ENCODE data around the gene POC1B.

Gene POC1B

GRCh38 chr12:89567691-89568239 lies 41.9 kb upstream of the POC1B start:
- ChIA-PET CTCF (no interaction called here), POLR2A (no interaction called here)
- H3K36me3 ChIP-seq (ENCODE audit: control insufficient read depth in 4 of 4, insufficient read depth in 4 of 4, low read length in 3 of 4), result no peaks in the 10 kb centered on the region
- no peak for DNase-seq
- no peaks in the 10 kb centered on the region for H3K9me3 ChIP-seq (ENCODE audit: control extremely low read depth in 1 of 5, control insufficient read depth in 4 of 5, insufficient read depth in 2 of 5, low read depth in 1 of 5, low read length in 4 of 5)
- H3K27ac ChIP-seq (ENCODE audit: insufficient read depth in 1 of 2, low read depth in 1 of 2, low read length in 2 of 2, poor library complexity in 1 of 2, severe bottlenecking in 2 of 2), result no peak overlapping the region
- H3K27me3 ChIP-seq (replicated peaks in 2 of 5; ENCODE audit: control insufficient read depth in 4 of 5, insufficient read depth in 5 of 5, low read length in 4 of 5), result no peaks in the 10 kb centered on the region
- WGBS (ENCODE audit: insufficient coverage), result 100% methylated on average over 2 of the region's 3 CpGs
- no peaks in the 10 kb centered on the region for H3K4me1 ChIP-seq (ENCODE audit: control extremely low read depth in 1 of 4, control insufficient read depth in 4 of 4, insufficient read depth in 4 of 4, low read length in 3 of 4)
- H3K4me3 ChIP-seq (ENCODE audit: control insufficient read depth in 1 of 7, extremely low read depth in 1 of 7, insufficient read depth in 4 of 7, low read depth in 2 of 7, low read length in 6 of 7), result no peak overlapping the region

DNA sequence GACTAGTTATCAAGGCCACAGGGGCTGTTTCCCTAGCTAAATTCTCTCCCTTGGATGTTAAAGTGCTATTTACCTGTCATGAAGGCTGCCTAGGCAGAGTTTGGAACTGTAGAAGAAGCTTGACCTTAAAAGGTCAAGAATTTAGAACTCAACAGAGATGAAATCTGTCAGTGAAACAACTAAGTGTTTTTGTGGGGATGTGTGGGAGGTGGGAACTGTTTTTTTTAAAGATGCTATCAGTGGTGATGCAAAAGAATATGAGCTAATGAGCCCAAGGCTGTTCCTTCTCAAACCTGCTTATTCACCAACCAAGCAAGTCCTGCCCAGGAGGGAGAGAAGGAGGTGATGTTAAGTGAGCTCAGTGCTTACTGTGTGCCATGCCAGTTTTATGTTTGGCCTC lies 40.8 kb upstream of the POC1B start:
- ChIA-PET CTCF (no interaction called here), POLR2A (no interaction called here)
- Histone ChIP-seq H3K36me3 (ENCODE audit: control insufficient read depth in 4 of 4, insufficient read depth in 4 of 4, low read length in 3 of 4) (no peaks in the 10 kb centered on the region), H3K4me3 (ENCODE audit: control insufficient read depth in 1 of 7, extremely low read depth in 1 of 7, insufficient read depth in 4 of 7, low read depth in 2 of 7, low read length in 6 of 7) (no peak overlapping the region), H3K27ac (ENCODE audit: insufficient read depth in 1 of 2, low read depth in 1 of 2, low read length in 2 of 2, poor library complexity in 1 of 2, severe bottlenecking in 2 of 2) (no peak overlapping the region), H3K9me3 (ENCODE audit: control extremely low read depth in 1 of 5, control insufficient read depth in 4 of 5, insufficient read depth in 2 of 5, low read depth in 1 of 5, low read length in 4 of 5) (no peaks in the 10 kb centered on the region), H3K27me3 (replicated peaks in 2 of 5; ENCODE audit: control insufficient read depth in 4 of 5, insufficient read depth in 5 of 5, low read length in 4 of 5) (no peaks in the 10 kb centered on the region), H3K4me1 (ENCODE audit: control extremely low read depth in 1 of 4, control insufficient read depth in 4 of 4, insufficient read depth in 4 of 4, low read length in 3 of 4) (no peaks in the 10 kb centered on the region)
- DNase-seq, result no peak

DNA sequence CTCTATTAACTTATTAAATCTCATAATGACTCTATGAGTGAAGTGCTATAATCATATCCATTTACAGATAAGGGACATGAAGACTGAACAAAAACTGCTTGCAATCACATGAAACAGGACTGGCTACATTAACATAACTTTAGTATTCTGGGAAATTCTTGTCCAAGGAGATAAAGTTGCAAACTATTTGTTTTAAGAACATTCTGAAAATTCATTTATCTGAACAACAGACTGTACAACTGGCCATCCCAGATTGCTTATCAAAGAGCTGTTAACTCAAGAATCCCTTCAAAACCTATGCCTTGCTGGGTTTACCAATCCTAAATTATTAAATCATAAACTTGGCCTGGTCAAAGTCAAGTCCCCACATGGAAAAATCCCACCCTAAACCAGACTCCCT lies 39.2 kb upstream of the POC1B start:
- no peaks in the 10 kb centered on the region for H3K27me3 ChIP-seq (replicated peaks in 2 of 5; ENCODE audit: control insufficient read depth in 4 of 5, insufficient read depth in 5 of 5, low read length in 4 of 5)
- no peaks in the 10 kb centered on the region for H3K4me1 ChIP-seq (ENCODE audit: control extremely low read depth in 1 of 4, control insufficient read depth in 4 of 4, insufficient read depth in 4 of 4, low read length in 3 of 4)
- ChIA-PET CTCF (no interaction called here), POLR2A (no interaction called here)
- H3K36me3 ChIP-seq (ENCODE audit: control insufficient read depth in 4 of 4, insufficient read depth in 4 of 4, low read length in 3 of 4), result no peaks in the 10 kb centered on the region
- H3K9me3 ChIP-seq (ENCODE audit: control extremely low read depth in 1 of 5, control insufficient read depth in 4 of 5, insufficient read depth in 2 of 5, low read depth in 1 of 5, low read length in 4 of 5), result no peaks in the 10 kb centered on the region
- H3K27ac ChIP-seq (ENCODE audit: insufficient read depth in 1 of 2, low read depth in 1 of 2, low read length in 2 of 2, poor library complexity in 1 of 2, severe bottlenecking in 2 of 2), result no peak overlapping the region
- DNase-seq, result no peak
- no peak overlapping the region for H3K4me3 ChIP-seq (ENCODE audit: control insufficient read depth in 1 of 7, extremely low read depth in 1 of 7, insufficient read depth in 4 of 7, low read depth in 2 of 7, low read length in 6 of 7)

GRCh38 chr12:89559753-89560152 lies 33.9 kb upstream of the POC1B start:
- Histone ChIP-seq H3K36me3 (ENCODE audit: control insufficient read depth in 4 of 4, insufficient read depth in 4 of 4, low read length in 3 of 4) (no peaks in the 10 kb centered on the region), H3K27me3 (replicated peaks in 2 of 5; ENCODE audit: control insufficient read depth in 4 of 5, insufficient read depth in 5 of 5, low read length in 4 of 5) (no peaks in the 10 kb centered on the region), H3K27ac (ENCODE audit: insufficient read depth in 1 of 2, low read depth in 1 of 2, low read length in 2 of 2, poor library complexity in 1 of 2, severe bottlenecking in 2 of 2) (no peak overlapping the region), H3K4me1 (ENCODE audit: control extremely low read depth in 1 of 4, control insufficient read depth in 4 of 4, insufficient read depth in 4 of 4, low read length in 3 of 4) (no peaks in the 10 kb centered on the region), H3K4me3 (ENCODE audit: control insufficient read depth in 1 of 7, extremely low read depth in 1 of 7, insufficient read depth in 4 of 7, low read depth in 2 of 7, low read length in 6 of 7) (no peak overlapping the region), H3K9me3 (ENCODE audit: control extremely low read depth in 1 of 5, control insufficient read depth in 4 of 5, insufficient read depth in 2 of 5, low read depth in 1 of 5, low read length in 4 of 5) (no peaks in the 10 kb centered on the region)
- ChIA-PET POLR2A (no interaction called here), CTCF (interaction anchor here (2.1 kb wide), 1 partner anchor 15 kb away, joined by 9 read pairs; no protein-coding TSS in a partner anchor)
- no peak for DNase-seq
- WGBS (ENCODE audit: insufficient coverage), result 98% methylated on average over 10 of the region's 10 CpGs

- DNase-seq, result no peak
- Histone ChIP-seq H3K36me3 (ENCODE audit: control insufficient read depth in 4 of 4, insufficient read depth in 4 of 4, low read length in 3 of 4) (no peaks in the 10 kb centered on the region), H3K27me3 (replicated peaks in 2 of 5; ENCODE audit: control insufficient read depth in 4 of 5, insufficient read depth in 5 of 5, low read length in 4 of 5) (no peaks in the 10 kb centered on the region), H3K9me3 (ENCODE audit: control extremely low read depth in 1 of 5, control insufficient read depth in 4 of 5, insufficient read depth in 2 of 5, low read depth in 1 of 5, low read length in 4 of 5) (peaks cover 0 to under 1% (median 0%) of the 10 kb centered on the region in 5 experiments), H3K27ac (ENCODE audit: insufficient read depth in 1 of 2, low read depth in 1 of 2, low read length in 2 of 2, poor library complexity in 1 of 2, severe bottlenecking in 2 of 2) (no peak overlapping the region), H3K4me1 (ENCODE audit: control extremely low read depth in 1 of 4, control insufficient read depth in 4 of 4, insufficient read depth in 4 of 4, low read length in 3 of 4) (no peaks in the 10 kb centered on the region), H3K4me3 (ENCODE audit: control insufficient read depth in 1 of 7, extremely low read depth in 1 of 7, insufficient read depth in 4 of 7, low read depth in 2 of 7, low read length in 6 of 7) (no peak overlapping the region)
- ChIA-PET CTCF (no interaction called here), POLR2A (no interaction called here)
- WGBS (ENCODE audit: insufficient coverage), result 92% methylated on average over 2 of the region's 2 CpGs
Observed at GRCh38 chr12:89556976-89557375, 31.1 kb upstream of the POC1B start.

DNA sequence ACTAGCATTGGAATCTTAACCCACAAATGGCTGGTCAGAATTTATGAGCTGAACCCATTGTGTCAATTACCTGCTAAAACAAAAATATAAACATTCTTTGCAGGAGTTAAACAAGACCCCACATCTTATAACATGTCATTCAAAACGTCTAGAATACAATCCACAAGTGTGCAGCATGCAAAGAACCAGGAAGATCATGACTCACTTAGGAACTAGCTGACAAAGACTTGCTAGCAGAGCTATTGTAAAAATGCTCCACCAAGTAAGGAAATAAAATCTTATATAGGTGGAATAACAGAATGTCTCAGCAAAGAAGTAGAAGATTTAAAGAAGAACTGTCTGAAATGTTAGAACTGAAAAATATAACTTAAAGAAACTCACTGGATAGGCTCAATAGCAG lies 26.5 kb upstream of the POC1B start:
- DNase-seq, result no peak
- Histone ChIP-seq H3K4me1 (ENCODE audit: control extremely low read depth in 1 of 4, control insufficient read depth in 4 of 4, insufficient read depth in 4 of 4, low read length in 3 of 4) (no peaks in the 10 kb centered on the region), H3K9me3 (ENCODE audit: control extremely low read depth in 1 of 5, control insufficient read depth in 4 of 5, insufficient read depth in 2 of 5, low read depth in 1 of 5, low read length in 4 of 5) (peaks cover 0 to 3% (median 0%) of the 10 kb centered on the region in 5 experiments), H3K36me3 (ENCODE audit: control insufficient read depth in 4 of 4, insufficient read depth in 4 of 4, low read length in 3 of 4) (no peaks in the 10 kb centered on the region), H3K27ac (ENCODE audit: insufficient read depth in 1 of 2, low read depth in 1 of 2, low read length in 2 of 2, poor library complexity in 1 of 2, severe bottlenecking in 2 of 2) (no peak overlapping the region), H3K27me3 (replicated peaks in 2 of 5; ENCODE audit: control insufficient read depth in 4 of 5, insufficient read depth in 5 of 5, low read length in 4 of 5) (no peaks in the 10 kb centered on the region), H3K4me3 (ENCODE audit: control insufficient read depth in 1 of 7, extremely low read depth in 1 of 7, insufficient read depth in 4 of 7, low read depth in 2 of 7, low read length in 6 of 7) (no peak overlapping the region)
- WGBS (ENCODE audit: insufficient coverage), result no CpG with 5 or more reads among the region's 1 CpG
- ChIA-PET CTCF (interaction anchor here (2.5 kb wide), 1 partner anchor 8 kb away, joined by 8 read pairs; no protein-coding TSS in a partner anchor), POLR2A (no interaction called here)

DNA sequence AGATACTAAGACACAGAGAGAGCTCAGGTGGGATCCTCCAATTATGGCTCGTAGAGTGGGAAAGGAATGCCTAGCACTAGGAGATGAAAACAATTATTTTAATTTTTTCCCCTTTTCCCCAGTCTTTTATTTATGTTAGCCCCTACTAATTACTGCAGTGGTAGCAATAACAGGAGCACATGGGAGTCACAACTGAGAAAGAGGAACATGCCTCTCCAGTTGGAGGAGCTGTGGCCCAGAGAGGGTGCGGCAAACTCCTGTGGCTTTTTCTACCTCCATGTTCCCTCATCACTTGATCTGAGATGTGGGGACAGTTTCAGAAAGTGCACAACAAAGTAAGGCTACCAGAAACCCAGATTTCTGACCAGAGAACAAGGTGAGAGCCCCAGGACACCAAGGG lies 25.9 kb upstream of the POC1B start:
- no peak overlapping the region for H3K4me3 ChIP-seq (ENCODE audit: control insufficient read depth in 1 of 7, extremely low read depth in 1 of 7, insufficient read depth in 4 of 7, low read depth in 2 of 7, low read length in 6 of 7)
- no peak overlapping the region for H3K27ac ChIP-seq (ENCODE audit: insufficient read depth in 1 of 2, low read depth in 1 of 2, low read length in 2 of 2, poor library complexity in 1 of 2, severe bottlenecking in 2 of 2)
- H3K36me3 ChIP-seq (ENCODE audit: control insufficient read depth in 4 of 4, insufficient read depth in 4 of 4, low read length in 3 of 4), result no peaks in the 10 kb centered on the region
- no peaks in the 10 kb centered on the region for H3K27me3 ChIP-seq (replicated peaks in 2 of 5; ENCODE audit: control insufficient read depth in 4 of 5, insufficient read depth in 5 of 5, low read length in 4 of 5)
- no CpG with 5 or more reads among the region's 2 CpGs for WGBS (ENCODE audit: insufficient coverage)
- H3K9me3 ChIP-seq (ENCODE audit: control extremely low read depth in 1 of 5, control insufficient read depth in 4 of 5, insufficient read depth in 2 of 5, low read depth in 1 of 5, low read length in 4 of 5), result peaks cover 0 to 3% (median 0%) of the 10 kb centered on the region in 5 experiments
- ChIA-PET CTCF (interaction anchor here (1.0 to 2.5 kb wide), 2 partner anchors 8 to 10 kb away, joined by 3 to 8 read pairs; no protein-coding TSS in a partner anchor), POLR2A (no interaction called here)
- H3K4me1 ChIP-seq (ENCODE audit: control extremely low read depth in 1 of 4, control insufficient read depth in 4 of 4, insufficient read depth in 4 of 4, low read length in 3 of 4), result no peaks in the 10 kb centered on the region
- no peak for DNase-seq

Measured in common myeloid progenitor, CD34-positive (primary cell).